ENCODE measurements around the gene UST. TPM values are rescaled to one million over a fixed set of nuclear protein-coding genes. Genes with fewer than 3 reads are reported as not detected.

Gene UST
- total and polyA plus RNA-seq, 3 donors from 2014 or later = 14.9 to 16.0 (median 14.9) TPM

GRCh38 chr6:148943451-148943850, 196.6 kb downstream of the UST start:
- H3K36me3 ChIP-seq (ENCODE audit: low read depth, missing control alignments) = no peaks in the 10 kb centered on the region
- H3K9me3 ChIP-seq = no peaks in the 10 kb centered on the region
- 40 to 45% methylated on average over 1 of the region's 1 CpG for WGBS, 2 donors
- TF ChIP-seq POLR2A (IDR thresholded peaks at IDR 0.05) (no peak), CTCF (IDR thresholded peaks at IDR 0.05) (no peak)
- H3K27ac ChIP-seq = no peak overlapping the region
- no peak for DNase-seq
- H3K4me1 ChIP-seq = no peaks in the 10 kb centered on the region
- intact Hi-C loops (cut with DNase I; ENCODE audit: low total_unique reads) = loop anchor here (10.0 kb wide), 1 partner anchor 199 kb away; the partner anchor contains the start of gene UST
- no peaks in the 10 kb centered on the region for H3K27me3 ChIP-seq
- H3K4me3 ChIP-seq = no peak overlapping the region

GRCh38 chr6:148944608-148945007, 197.8 kb downstream of the UST start:
- WGBS, 2 donors = 96 to 98% methylated on average over 1 of the region's 1 CpG
- no peak for DNase-seq
- Histone ChIP-seq H3K4me3 (no peak overlapping the region), H3K27ac (no peak overlapping the region), H3K27me3 (no peaks in the 10 kb centered on the region), H3K9me3 (no peaks in the 10 kb centered on the region), H3K36me3 (ENCODE audit: low read depth, missing control alignments) (no peaks in the 10 kb centered on the region), H3K4me1 (no peaks in the 10 kb centered on the region)
- intact Hi-C loops (cut with DNase I; ENCODE audit: low total_unique reads) = loop anchor here (10.0 kb wide), 1 partner anchor 200 kb away; the partner anchor contains the start of gene UST
- TF ChIP-seq CTCF (IDR thresholded peaks at IDR 0.05) (no peak), POLR2A (IDR thresholded peaks at IDR 0.05) (no peak)

DNA sequence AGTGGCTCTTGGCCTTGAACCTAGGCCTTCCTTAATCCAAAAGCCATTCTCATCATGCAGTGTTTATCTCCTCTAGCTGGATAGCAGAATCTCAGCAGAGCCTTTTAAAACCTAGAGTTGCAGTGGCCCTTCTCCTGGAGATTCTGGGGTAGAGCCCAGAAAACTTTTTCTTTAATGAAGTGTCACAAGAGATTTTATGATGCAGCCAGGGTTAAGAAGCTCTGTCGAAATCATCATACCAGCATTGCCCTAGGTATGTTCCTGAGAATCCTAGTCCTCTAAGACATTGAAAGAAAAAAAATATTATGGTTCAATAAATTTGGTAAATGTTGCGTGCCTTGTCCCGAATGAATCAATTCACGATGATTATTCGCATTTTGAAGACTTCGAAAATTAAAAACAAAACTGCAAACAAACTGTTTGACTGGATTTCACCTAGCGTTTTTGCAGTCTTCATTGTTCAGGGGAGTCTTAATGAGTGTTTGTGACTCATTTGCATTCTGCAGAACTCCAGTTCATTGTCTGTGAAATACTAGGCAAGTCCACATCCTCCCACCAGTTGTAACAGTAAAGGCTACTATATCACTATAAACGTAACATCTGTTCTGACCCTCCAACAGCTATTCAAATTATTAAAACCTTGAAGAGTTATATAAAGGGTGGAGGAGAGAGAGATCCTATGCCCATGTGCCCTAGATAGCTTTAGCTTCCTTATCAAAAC, 198.6 kb downstream of the UST start:
- Histone ChIP-seq H3K27me3 (no peaks in the 10 kb centered on the region), H3K9me3 (no peaks in the 10 kb centered on the region), H3K4me3 (no peak overlapping the region), H3K4me1 (no peaks in the 10 kb centered on the region), H3K36me3 (ENCODE audit: low read depth, missing control alignments) (no peaks in the 10 kb centered on the region), H3K27ac (no peak overlapping the region)
- TF ChIP-seq POLR2A (IDR thresholded peaks at IDR 0.05) (no peak), CTCF (IDR thresholded peaks at IDR 0.05) (no peak)
- WGBS, 2 donors = 62 to 67% methylated on average over 8 of the region's 8 CpGs
- intact Hi-C loops (cut with DNase I; ENCODE audit: low total_unique reads) = loop anchor here (10.0 kb wide), 1 partner anchor 201 kb away; the partner anchor contains the start of gene UST
- DNase-seq = no peak

DNA sequence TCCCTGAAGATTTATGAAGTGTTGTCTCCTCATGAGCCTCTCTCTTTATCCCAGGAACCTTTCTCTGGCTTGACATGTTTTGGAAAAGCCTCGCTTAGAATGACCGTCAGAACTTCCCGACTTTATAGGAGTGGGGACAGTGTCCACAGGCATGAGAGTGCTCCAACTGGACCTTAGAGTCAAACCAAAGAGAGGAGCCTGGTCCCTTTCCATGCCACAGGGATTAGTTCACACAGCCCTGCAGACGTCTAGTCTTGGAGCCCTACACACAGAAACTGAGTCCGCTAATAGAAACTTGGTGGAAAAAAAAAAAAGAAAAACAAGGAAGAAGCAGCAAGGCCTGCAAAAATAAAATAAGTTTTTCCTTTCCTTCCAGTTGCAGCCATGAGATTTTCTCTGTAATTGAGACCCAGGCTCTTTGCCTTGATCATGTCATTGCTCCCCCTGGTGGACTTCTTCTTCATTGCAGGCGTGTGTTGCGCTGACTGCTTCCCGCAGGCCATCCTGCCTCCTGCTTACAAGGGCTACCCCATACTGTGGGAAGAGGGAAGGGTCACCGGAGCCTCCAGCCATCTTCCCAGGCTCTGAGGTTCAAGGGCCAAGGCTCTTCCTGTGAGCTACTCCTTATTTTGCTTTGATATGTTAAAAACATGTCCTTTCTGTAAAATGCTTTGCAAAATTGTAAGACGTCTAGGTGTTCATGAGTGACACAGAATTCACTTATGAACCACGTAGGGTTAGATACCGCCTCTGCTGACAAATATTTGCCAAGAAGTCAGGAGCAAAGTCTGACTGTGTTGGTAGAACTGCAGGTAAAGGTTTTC, 201.0 kb downstream of the UST start:
- peak; percentile 94 for DNase-seq
- no peak overlapping the region for H3K4me3 ChIP-seq
- H3K27me3 ChIP-seq = no peaks in the 10 kb centered on the region
- H3K27ac ChIP-seq = no peak overlapping the region
- 23 to 39% methylated on average over 11 to 12 of the region's 12 CpGs for WGBS, 2 donors
- intact Hi-C loops (cut with DNase I; ENCODE audit: low total_unique reads) = loop anchor here (10.0 kb wide), 1 partner anchor 203 kb away; the partner anchor contains the start of gene UST
- peak; percentile 77 to 87 (median 85) for TF ChIP-seq CTCF (IDR thresholded peaks at IDR 0.05)
- TF ChIP-seq POLR2A (IDR thresholded peaks at IDR 0.05) = no peak
- H3K9me3 ChIP-seq = no peaks in the 10 kb centered on the region
- no peaks in the 10 kb centered on the region for H3K36me3 ChIP-seq (ENCODE audit: low read depth, missing control alignments)
- no peaks in the 10 kb centered on the region for H3K4me1 ChIP-seq
